PFSK-1 (cell line): ENCODE results near the gene ZNF827.

ENCODE experiments used
- FOXP2 ChIP-seq: optimal IDR thresholded peaks from 2 replicates; pipeline ENCODE3; 2011; ENCODE audit warnings: borderline replicate concordance, control low read depth, inconsistent platforms; ENCODE audit not compliant: insufficient read depth; ENCODE audit errors: extremely low read length, extremely low read depth
- POLR2AphosphoS5 ChIP-seq: IDR thresholded peaks from 2 replicates; pipeline ENCODE4 v1.6.1; 2012; ENCODE audit warnings: low read depth, mild to moderate bottlenecking, control low read depth, low read length, moderate library complexity
- REST ChIP-seq, 2 experiments: IDR thresholded peaks; 2 replicates each; pipeline versions ENCODE4 v1.6.1 to v1.8.0; 2011 to 2012; ENCODE audit warnings: low read depth in 2 of 2, low read length in 2 of 2, control low read depth in 1 of 2, inconsistent platforms in 1 of 2, mild to moderate bottlenecking in 1 of 2, moderate library complexity in 1 of 2; ENCODE audit not compliant: insufficient read depth in 1 of 2
- SIN3A ChIP-seq: IDR thresholded peaks from 2 replicates; pipeline ENCODE4 v1.6.1; 2012; ENCODE audit warnings: mild to moderate bottlenecking, low read length, moderate library complexity, borderline replicate concordance; ENCODE audit not compliant: insufficient read depth
- TAF1 ChIP-seq: IDR thresholded peaks from 2 replicates; pipeline ENCODE4 v1.6.1; 2012; ENCODE audit warnings: low read length, control low read depth, borderline replicate concordance; ENCODE audit not compliant: insufficient read depth

DNA sequence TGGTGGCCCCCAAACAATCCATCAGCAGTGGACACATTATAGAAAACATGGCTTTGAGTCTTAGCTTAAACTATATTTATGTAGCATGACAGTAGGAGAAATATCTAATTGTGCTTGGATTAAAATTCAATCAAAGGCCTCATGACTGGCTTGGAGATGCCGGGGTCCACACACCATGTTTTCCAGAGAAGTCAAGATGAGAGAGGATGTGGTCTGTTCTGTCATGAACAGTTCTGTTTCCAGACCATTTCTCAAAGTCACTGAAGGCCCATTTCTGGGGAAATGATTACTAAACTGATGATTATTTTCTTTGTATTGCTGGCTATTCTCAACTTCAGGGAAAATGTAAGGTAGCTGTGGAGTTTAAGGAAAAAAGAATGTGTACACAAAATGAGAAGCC is 182.4 kb downstream of the ZNF827 start:
- TF ChIP-seq POLR2AphosphoS5 (no peak), REST (IDR thresholded peaks at IDR 0.05; ENCODE audit: insufficient read depth in 1 of 2, low read depth in 2 of 2, low read length in 2 of 2) (no peak), SIN3A (no peak), TAF1 (no peak), FOXP2 (no peak)
